ENCODE data around the gene KAT2B.

GRCh38 chr3:20023623-20024405, 16.4 kb upstream of the KAT2B start:
- TF ChIP-seq CTCF (conservative IDR thresholded peaks at IDR 0.05 in 1 of 2, IDR thresholded peaks at IDR 0.05 in 1 of 2; ENCODE audit: extremely low read depth in 1 of 2, insufficient read depth in 1 of 2, low read depth in 1 of 2, low read length in 2 of 2) (no peak), EZH2 (IDR thresholded peaks at IDR 0.05; ENCODE audit: borderline replicate concordance, low read length) (no peak)

Data from mammary epithelial cell (primary cell).